Heart left ventricle (tissue), 13 donors: ENCODE data around the gene RAPSN.

ENCODE experiments used
- POLR2A ChIP-seq, 2 donors: fragments of 450-650 bp; IDR thresholded peaks; one replicate each; pipeline ENCODE4 v1.6.1; 2017; ENCODE audit warnings: antibody characterized with exemption in 2 of 2, mild to moderate bottlenecking in 2 of 2, moderate library complexity in 2 of 2
- TF ChIP-seq, protein P1 (sequence below), 12 donors: fragments of 200-600 bp; sonication (generic) in 4 of 12; IDR thresholded peaks; one replicate each; pipeline versions ENCODE4 v1.5.0 to v1.8.0; 2018 to 2022; ENCODE audit warnings: antibody characterized with exemption in 12 of 12, mild to moderate bottlenecking in 5 of 12
- donor health status: ischemic (EF 13 %, LVEDD 7.1; RV severe dilation, severe dysfunction).
- donor health status: DM: no; HTN: yes; CAD: no.
- donor health status: DM: no; HTN: no; CAD: no.
- donor health status: ischemic (EF 25% LVEDD 6.9; RV normal size, moderate dysfunction).
- donor health status: ischemic (EF 25% LVEDD 5.7; RV mildly dilated, moderate dysfunction).
- donor health status: ischemic (EF 35%, LVEDD 5.7; RV mildly dilated, moderate dysfunction).
- donor health status: nonischemic (EF 11% LVEDD 7.7; RV severe dilation, severe dysfunction).
- donor health status: DM: yes; HTN: yes; CAD: no.
- donor health status: PGD.
- donor health status: ischemic (EF 29% LVEDD 5.4; RV normal size, mild dysfunction).
- donor health status: nonischemic (EF 23%, LVEDD 6.1; RV moderate dilation, normal function).

DNA sequence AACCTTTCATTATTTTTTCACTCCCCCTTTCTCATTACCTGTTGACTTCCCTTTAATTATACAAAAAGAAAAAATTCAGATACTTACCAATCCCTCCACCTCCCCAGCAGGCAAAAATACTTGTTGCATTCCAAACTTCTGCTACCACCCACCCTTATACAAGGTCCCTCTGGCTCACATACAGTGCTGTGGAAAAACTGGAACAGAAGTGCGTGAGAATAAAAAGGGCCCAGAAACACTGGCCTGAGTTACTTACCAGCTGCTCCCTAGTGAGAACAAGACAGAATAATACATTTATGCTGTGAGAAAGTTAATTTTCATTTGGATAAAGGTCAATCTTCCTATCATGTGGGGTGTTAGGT lies 46.9 kb upstream of the RAPSN start:
- TF ChIP-seq, protein P1, sequence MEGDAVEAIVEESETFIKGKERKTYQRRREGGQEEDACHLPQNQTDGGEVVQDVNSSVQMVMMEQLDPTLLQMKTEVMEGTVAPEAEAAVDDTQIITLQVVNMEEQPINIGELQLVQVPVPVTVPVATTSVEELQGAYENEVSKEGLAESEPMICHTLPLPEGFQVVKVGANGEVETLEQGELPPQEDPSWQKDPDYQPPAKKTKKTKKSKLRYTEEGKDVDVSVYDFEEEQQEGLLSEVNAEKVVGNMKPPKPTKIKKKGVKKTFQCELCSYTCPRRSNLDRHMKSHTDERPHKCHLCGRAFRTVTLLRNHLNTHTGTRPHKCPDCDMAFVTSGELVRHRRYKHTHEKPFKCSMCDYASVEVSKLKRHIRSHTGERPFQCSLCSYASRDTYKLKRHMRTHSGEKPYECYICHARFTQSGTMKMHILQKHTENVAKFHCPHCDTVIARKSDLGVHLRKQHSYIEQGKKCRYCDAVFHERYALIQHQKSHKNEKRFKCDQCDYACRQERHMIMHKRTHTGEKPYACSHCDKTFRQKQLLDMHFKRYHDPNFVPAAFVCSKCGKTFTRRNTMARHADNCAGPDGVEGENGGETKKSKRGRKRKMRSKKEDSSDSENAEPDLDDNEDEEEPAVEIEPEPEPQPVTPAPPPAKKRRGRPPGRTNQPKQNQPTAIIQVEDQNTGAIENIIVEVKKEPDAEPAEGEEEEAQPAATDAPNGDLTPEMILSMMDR (IDR thresholded peaks at IDR 0.05): no peak
- no peak for TF ChIP-seq POLR2A (IDR thresholded peaks at IDR 0.05)
